AG08396 (cell line): ENCODE results near the gene ADGRG2.

Experiments
- DNase-seq: peaks from one replicate; pipeline ENCODE4 v3.0.0; 2012; ENCODE audit warnings: low spot score, mixed read lengths

The ADGRG2 gene

DNA sequence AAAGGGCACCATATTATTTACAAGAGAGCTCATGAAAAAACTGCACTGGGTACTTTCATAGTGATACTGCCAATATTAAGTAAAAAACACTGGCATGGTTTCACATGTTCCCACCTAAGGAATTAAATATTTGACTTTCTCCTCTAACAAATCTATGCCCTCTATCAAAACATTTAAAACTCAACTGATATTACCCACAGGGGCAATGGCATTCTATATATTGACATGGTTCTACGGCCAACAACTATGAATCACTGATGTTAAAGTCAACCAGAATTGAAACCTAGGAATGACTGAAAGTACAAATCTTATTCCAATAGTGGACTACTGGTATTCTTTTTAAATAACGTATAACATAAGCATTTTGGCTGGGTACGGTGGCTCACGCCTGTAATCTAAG, 166.6 kb downstream of the ADGRG2 start:
- no peak for DNase-seq

DNA sequence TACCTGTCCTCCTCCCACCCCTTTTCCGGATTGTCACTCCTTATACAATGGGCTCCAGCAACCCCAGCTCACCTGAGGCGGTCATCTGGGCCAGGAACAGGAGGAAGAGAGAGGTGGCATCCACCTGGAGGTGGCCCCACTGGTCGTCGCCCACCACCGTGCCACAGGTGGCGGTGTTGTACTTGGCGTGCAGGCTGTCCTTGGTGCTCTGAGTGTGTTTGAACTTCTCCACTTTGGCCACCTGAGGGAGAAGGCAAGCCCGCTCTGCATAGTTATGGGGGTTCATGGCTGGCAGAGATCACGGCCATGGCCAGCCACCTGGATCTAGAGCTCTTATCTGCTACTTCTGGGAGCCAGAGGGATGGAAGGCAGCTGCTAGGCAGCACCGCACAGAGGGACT, 171.2 kb downstream of the ADGRG2 start:
- no peak for DNase-seq

DNA sequence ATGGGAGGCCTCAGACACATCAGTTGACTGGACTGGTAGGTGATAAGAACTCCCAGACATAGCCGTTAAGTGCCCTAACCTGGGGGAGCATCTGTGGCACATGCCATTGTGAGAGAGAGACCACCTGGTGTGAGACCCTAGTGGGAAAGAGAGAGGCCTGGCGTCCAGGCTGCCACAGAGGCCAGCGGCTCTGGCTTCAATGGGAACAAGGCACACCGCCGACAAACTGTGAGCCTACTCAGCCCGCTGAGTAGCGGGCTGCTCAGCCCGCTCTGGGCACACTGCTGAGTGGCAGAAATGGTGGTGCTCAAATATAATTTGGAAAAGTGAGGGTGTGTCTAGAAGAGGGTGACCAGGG, 172.3 kb downstream of the ADGRG2 start:
- DNase-seq = no peak

DNA sequence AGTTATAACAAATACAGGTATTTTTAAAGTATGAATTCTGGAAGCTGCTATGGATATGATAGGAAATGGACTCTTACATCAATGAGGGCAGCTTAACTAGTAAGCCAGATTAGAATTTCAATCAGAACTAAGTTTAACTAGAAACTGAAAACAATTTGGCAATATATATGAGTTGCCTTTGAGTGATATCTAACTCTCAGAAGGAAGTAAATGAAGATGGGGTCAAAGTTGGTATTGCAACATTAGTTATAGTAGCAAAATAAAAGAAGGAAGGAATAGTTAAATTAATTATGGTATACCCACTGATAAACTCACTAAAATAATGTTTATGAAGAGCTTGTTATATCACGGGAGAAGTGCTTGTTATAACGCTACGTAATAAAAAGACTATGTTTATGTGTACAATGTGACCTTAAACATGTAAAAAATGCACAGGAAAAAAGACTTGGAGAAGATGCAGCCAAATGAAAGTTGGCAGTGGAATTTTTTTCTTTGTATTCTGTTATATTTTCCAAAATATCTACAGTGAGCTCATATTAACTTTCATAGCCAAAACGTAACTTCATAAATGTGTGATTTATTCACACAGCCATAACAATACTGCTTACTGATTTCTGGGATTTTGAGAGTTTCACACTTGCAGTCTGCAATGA, 172.9 kb downstream of the ADGRG2 start:
- DNase-seq = no peak

DNA sequence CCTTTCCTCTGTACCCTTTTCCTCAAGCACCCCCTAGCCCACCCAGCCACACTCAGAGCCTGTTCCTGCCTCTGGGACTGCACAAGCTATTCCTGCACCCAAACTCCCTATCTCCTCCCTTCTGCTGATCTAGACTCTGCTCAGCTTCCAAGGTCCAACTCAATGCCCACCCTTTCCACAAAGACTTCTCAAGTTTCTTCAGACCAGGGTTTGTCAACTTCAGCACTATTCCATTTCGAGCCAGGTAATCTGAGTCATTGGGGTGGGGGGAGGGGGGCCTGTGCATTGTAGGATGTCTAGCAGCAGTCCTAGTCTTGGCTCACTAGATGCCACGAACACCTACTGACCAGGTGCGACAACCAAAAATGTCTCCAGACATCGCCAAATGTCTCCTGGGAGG, 175.7 kb downstream of the ADGRG2 start:
- DNase-seq = no peak

DNA sequence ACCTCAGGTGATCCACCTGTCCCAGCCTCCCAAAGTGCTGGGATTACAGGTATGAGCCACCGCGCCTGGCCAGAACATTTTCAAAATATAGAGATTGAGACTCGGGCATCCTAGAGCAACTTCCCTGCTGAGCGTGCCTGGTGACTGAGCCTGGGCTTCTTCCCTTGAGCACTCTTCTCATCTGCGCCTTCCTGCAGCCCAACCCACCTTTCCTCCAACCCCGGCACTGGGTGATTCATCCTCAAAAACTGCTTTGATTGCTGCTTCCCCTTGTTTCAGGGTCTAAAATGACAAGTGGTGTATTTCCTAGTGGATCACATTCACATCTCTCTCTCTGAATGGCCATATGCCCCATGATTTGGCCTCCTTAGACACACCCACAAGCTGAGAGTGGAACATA, 176.1 kb downstream of the ADGRG2 start:
- DNase-seq = no peak

DNA sequence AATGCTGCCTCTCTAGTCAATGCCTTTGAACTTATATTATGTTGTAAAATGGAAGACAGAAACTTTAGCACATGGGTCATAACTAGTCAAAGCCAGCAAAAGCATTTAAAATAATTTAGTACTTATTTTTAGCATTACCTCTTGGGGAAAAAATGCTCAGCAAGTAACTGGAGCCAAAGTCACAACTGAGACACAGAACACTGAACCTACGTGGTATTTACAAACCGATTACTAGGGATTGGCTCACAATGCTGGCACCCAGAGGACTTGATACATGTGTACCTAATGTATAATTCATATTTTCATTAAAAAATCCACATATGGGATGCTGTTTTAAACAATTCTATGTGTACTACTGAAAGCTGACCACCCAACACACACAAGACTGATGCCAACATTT, 176.8 kb downstream of the ADGRG2 start:
- no peak for DNase-seq

DNA sequence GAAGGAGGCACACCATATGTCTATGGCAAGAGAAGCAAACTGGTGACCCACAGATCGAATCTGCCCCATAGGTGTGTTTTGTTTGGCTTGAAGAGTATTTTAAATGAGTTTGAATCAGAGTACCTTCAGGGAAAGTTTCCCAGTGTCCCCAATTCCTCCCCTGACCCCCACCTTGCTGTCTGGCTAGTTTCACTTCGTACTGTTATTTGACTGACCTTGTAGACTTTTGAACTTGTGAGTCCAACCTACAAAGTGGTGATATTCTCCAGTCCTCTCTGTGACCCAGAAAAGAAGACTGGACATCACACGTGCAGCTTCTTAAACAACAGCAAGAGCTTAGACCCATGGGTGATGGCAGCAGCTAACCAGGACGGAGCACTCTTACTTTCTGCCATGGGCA, 177.8 kb downstream of the ADGRG2 start:
- no peak for DNase-seq

DNA sequence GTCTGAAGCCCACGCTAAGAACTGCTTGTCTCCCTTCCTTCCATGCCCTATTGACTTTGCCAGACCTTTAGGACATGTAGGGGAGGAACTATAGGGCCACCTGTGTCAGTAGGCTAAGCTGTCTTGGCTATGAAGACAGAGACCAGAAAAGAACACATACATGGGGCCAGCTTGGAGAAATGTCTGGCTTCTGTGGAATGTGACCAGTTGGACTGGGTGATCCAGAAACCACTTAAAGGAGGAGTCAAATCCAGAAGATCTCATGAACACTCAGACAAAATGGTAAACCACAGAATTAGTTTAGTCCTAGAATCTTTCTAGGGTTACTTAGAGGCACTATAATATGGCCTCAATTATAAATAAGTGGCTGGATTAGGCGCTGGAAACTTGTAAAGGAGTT, 180.4 kb downstream of the ADGRG2 start:
- DNase-seq = no peak
